Liver (tissue), 9 donors: Measurements from ENCODE around the gene ATXN7L1. TPM values are rescaled to one million over a fixed set of nuclear protein-coding genes. Genes with fewer than 3 reads are reported as not detected.

Experiments
- DNase-seq: peaks from one replicate; pipeline ENCODE4 v3.0.0-alpha.2; 2017; ENCODE audit warnings: low spot score
- H3K27ac ChIP-seq, 2 donors: one replicate each; pipeline ENCODE4 v1.7.0; 2013; ENCODE audit warnings: inconsistent platforms in 2 of 2, low read length in 2 of 2, control low read depth in 1 of 2, low read depth in 1 of 2, mild to moderate bottlenecking in 1 of 2
- H3K27me3 ChIP-seq, 4 donors: one replicate each; pipeline versions ENCODE4 v1.6.1 to v1.7.0; 2013; ENCODE audit warnings: low read length in 3 of 4, inconsistent platforms in 1 of 4, mild to moderate bottlenecking in 1 of 4, moderate library complexity in 1 of 4; ENCODE audit not compliant: control insufficient read depth in 4 of 4, insufficient read depth in 4 of 4
- H3K36me3 ChIP-seq, 4 donors: one replicate each; pipeline versions ENCODE4 v1.6.1 to v1.7.0; 2013; ENCODE audit warnings: low read length in 3 of 4, mild to moderate bottlenecking in 3 of 4, low read depth in 1 of 4, moderate library complexity in 1 of 4; ENCODE audit not compliant: control insufficient read depth in 4 of 4, insufficient read depth in 3 of 4
- H3K4me1 ChIP-seq, 4 donors: one replicate each; pipeline versions ENCODE4 v1.6.1 to v1.7.0; 2013; ENCODE audit warnings: low read length in 3 of 4, mild to moderate bottlenecking in 3 of 4, moderate library complexity in 1 of 4; ENCODE audit not compliant: control insufficient read depth in 4 of 4, insufficient read depth in 4 of 4
- H3K4me3 ChIP-seq, 3 donors: one replicate each; pipeline versions ENCODE4 v1.6.1 to v1.7.0; 2013; ENCODE audit warnings: low read length in 3 of 3, control low read depth in 1 of 3, low read depth in 1 of 3, mild to moderate bottlenecking in 1 of 3
- H3K9ac ChIP-seq, 2 donors: one replicate each; pipeline ENCODE4 v1.7.0; 2013; ENCODE audit warnings: low read length in 2 of 2, mild to moderate bottlenecking in 2 of 2, moderate library complexity in 2 of 2, control low read depth in 1 of 2, low read depth in 1 of 2
- H3K9me3 ChIP-seq, 4 donors: one replicate each; pipeline versions ENCODE4 v1.6.1 to v1.7.0; 2013; ENCODE audit warnings: low read length in 3 of 4; ENCODE audit not compliant: control insufficient read depth in 4 of 4
- CTCF ChIP-seq: fragments of 150-350 bp; IDR thresholded peaks from 2 replicates; pipeline ENCODE4 v1.5.1; 2017; ENCODE audit warnings: improper control_type of control experiment, low read depth, low read length; ENCODE audit not compliant: missing input control
- EGR1 ChIP-seq, 2 donors: IDR thresholded peaks; 2 replicates each; pipeline ENCODE4 v1.6.1; 2016 to 2018; ENCODE audit warnings: antibody characterized with exemption in 2 of 2, low read depth in 2 of 2
- FOXA1 ChIP-seq: IDR thresholded peaks from 2 replicates; pipeline ENCODE4 v1.6.1; 2016; ENCODE audit warnings: antibody characterized with exemption
- FOXA2 ChIP-seq: IDR thresholded peaks from 2 replicates; pipeline ENCODE4 v1.6.1; 2016; ENCODE audit warnings: antibody characterized with exemption
- GABPA ChIP-seq, 2 donors: IDR thresholded peaks in 1 of 2; conservative IDR thresholded peaks in 1 of 2; 2 replicates each; pipeline ENCODE4 v1.6.1; 2016; ENCODE audit warnings: antibody characterized with exemption in 2 of 2, mild to moderate bottlenecking in 1 of 2, moderate library complexity in 1 of 2
- HNF4A ChIP-seq, 2 donors: conservative IDR thresholded peaks; 2 replicates each; pipeline ENCODE4 v1.6.1; 2016; ENCODE audit warnings: antibody characterized with exemption in 2 of 2, mild to moderate bottlenecking in 2 of 2
- HNF4G ChIP-seq: IDR thresholded peaks from 2 replicates; pipeline ENCODE4 v1.6.1; 2016; ENCODE audit warnings: antibody characterized with exemption
- JUND ChIP-seq, 2 donors: IDR thresholded peaks; 2 replicates each; pipeline ENCODE4 v1.6.1; 2016; ENCODE audit warnings: antibody characterized with exemption in 2 of 2
- MAX ChIP-seq: IDR thresholded peaks from 2 replicates; pipeline ENCODE4 v1.6.1; 2016; ENCODE audit warnings: antibody characterized with exemption
- NR2F2 ChIP-seq: IDR thresholded peaks from 2 replicates; pipeline ENCODE4 v1.6.1; 2016; ENCODE audit warnings: antibody characterized with exemption
- RAD21 ChIP-seq, 2 donors: IDR thresholded peaks; 2 replicates each; pipeline ENCODE4 v1.6.1; 2016; ENCODE audit warnings: antibody characterized with exemption in 2 of 2, mild to moderate bottlenecking in 2 of 2
- REST ChIP-seq: IDR thresholded peaks from 2 replicates; pipeline ENCODE4 v1.6.1; 2016; ENCODE audit warnings: antibody characterized with exemption, mild to moderate bottlenecking
- RXRA ChIP-seq, 2 donors: IDR thresholded peaks; 2 replicates each; pipeline ENCODE4 v1.6.1; 2017 to 2018; ENCODE audit warnings: antibody characterized with exemption in 2 of 2, mild to moderate bottlenecking in 1 of 2
- SP1 ChIP-seq: IDR thresholded peaks from 2 replicates; pipeline ENCODE4 v1.6.1; 2018; ENCODE audit warnings: antibody characterized with exemption, mild to moderate bottlenecking
- TAF1 ChIP-seq: conservative IDR thresholded peaks from 2 replicates; pipeline ENCODE4 v1.6.1; 2016; ENCODE audit warnings: antibody characterized with exemption, mild to moderate bottlenecking
- YY1 ChIP-seq: IDR thresholded peaks from 2 replicates; pipeline ENCODE4 v1.6.1; 2016; ENCODE audit warnings: antibody characterized with exemption, mild to moderate bottlenecking
- WGBS: extraction: QIAGEN DNeasy Blood & Tissue Kit; methylation state at CpG from one replicate; pipeline ENCODE4 v1.1.7; 2013; 5-methylcytosine and 5-hydroxymethylcytosine counted together
- polyA plus RNA-seq, 2 donors: library from polyadenylated mRNA; stranded (reverse) in 1 of 2; unstranded in 1 of 2; fragments of 200-250 nt in 1 of 2; fragments of >200 nt in 1 of 2; fragmentation: Nextera tagmentation in 1 of 2; extraction: Ambion mirVana in 1 of 2; gene quantifications; one replicate each; pipeline versions ENCODE4 v1.2.1 to v1.2.3, GENCODE V29; 2013 to 2015
- total RNA-seq, 2 donors: library from RNA; depleted of rRNA; stranded (reverse); fragments of >200 nt; gene quantifications; one replicate each; pipeline ENCODE4 v1.2.3, GENCODE V29; 2014
- TF ChIP-seq, protein P1 (sequence below): IDR thresholded peaks from 2 replicates; pipeline ENCODE4 v1.6.1; 2016; ENCODE audit warnings: antibody characterized with exemption
- TF ChIP-seq, protein P2 (sequence below): IDR thresholded peaks from 2 replicates; pipeline ENCODE4 v1.6.1; 2016; ENCODE audit warnings: antibody characterized with exemption
- donor health status: healthy.
- donor health status: healthy.
- donor health status: healthy.
- donor health status: healthy.
- donor health status: healthy.

ATXN7L1 gene
- total and polyA plus RNA-seq, 4 donors, result 2.1 to 7.4 (median 5.3) TPM

GRCh38 chr7:105682341-105683060 lies 193.9 kb downstream of the ATXN7L1 start:
- 48% methylated on average over 2 of the region's 2 CpGs for WGBS
- no peak for DNase-seq
- H3K36me3 ChIP-seq, result no peaks in the 10 kb centered on the region
- no peaks in the 10 kb centered on the region for H3K27me3 ChIP-seq
- no peak overlapping the region for H3K9ac ChIP-seq
- TF ChIP-seq JUND (IDR thresholded peaks at IDR 0.05) (no peak), HNF4G (no peak), HNF4A (conservative IDR thresholded peaks at IDR 0.05) (peak; percentile 20 to 44), TAF1 (no peak), RXRA (IDR thresholded peaks at IDR 0.05) (no peak), FOXA2 (no peak)
- TF ChIP-seq, protein P1, sequence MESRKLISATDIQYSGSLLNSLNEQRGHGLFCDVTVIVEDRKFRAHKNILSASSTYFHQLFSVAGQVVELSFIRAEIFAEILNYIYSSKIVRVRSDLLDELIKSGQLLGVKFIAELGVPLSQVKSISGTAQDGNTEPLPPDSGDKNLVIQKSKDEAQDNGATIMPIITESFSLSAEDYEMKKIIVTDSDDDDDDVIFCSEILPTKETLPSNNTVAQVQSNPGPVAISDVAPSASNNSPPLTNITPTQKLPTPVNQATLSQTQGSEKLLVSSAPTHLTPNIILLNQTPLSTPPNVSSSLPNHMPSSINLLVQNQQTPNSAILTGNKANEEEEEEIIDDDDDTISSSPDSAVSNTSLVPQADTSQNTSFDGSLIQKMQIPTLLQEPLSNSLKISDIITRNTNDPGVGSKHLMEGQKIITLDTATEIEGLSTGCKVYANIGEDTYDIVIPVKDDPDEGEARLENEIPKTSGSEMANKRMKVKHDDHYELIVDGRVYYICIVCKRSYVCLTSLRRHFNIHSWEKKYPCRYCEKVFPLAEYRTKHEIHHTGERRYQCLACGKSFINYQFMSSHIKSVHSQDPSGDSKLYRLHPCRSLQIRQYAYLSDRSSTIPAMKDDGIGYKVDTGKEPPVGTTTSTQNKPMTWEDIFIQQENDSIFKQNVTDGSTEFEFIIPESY, result no peak
- TF ChIP-seq, protein P2, sequence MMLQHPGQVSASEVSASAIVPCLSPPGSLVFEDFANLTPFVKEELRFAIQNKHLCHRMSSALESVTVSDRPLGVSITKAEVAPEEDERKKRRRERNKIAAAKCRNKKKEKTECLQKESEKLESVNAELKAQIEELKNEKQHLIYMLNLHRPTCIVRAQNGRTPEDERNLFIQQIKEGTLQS, result peak; percentile 62
- H3K27ac ChIP-seq, result peak overlapping the region; percentile 19 to 40
- H3K9me3 ChIP-seq, result no peaks in the 10 kb centered on the region
- no peak overlapping the region for H3K4me3 ChIP-seq
- H3K4me1 ChIP-seq, result peaks cover 14 to 51% (median 49%) of the 10 kb centered on the region in 4 donors

GRCh38 chr7:105680505-105681187 lies 195.8 kb downstream of the ATXN7L1 start:
- Histone ChIP-seq H3K27ac (peak overlapping the region; percentile 8 to 61), H3K4me1 (peaks cover 18 to 69% (median 65%) of the 10 kb centered on the region in 4 donors)
- 53% methylated on average over 9 of the region's 9 CpGs for WGBS

More at GRCh38 chr7:105680505-105681187, 195.8 kb downstream of the ATXN7L1 start:
- H3K27me3 ChIP-seq, result no peaks in the 10 kb centered on the region
- H3K9me3 ChIP-seq, result no peaks in the 10 kb centered on the region
- H3K9ac ChIP-seq, result no peak overlapping the region
- H3K4me3 ChIP-seq, result no peak overlapping the region
- no peak for DNase-seq
- H3K36me3 ChIP-seq, result no peaks in the 10 kb centered on the region
- TF ChIP-seq RXRA (IDR thresholded peaks at IDR 0.05), result peak; percentile 94 to 95
- TF ChIP-seq NR2F2, result peak; percentile 76
- TF ChIP-seq TAF1, result no peak
- peak; percentile 67 for TF ChIP-seq YY1
- TF ChIP-seq FOXA1, result peak; percentile 48
- peak; percentile 83 for TF ChIP-seq SP1
- peak; percentile 48 for TF ChIP-seq HNF4G
- TF ChIP-seq MAX, result peak; percentile 75
- peak; percentile 85 to 93 for TF ChIP-seq HNF4A (conservative IDR thresholded peaks at IDR 0.05)
- no peak for TF ChIP-seq FOXA2
- TF ChIP-seq, protein P1, result peak; percentile 44
- no peak for TF ChIP-seq CTCF
- TF ChIP-seq GABPA (IDR thresholded peaks at IDR 0.05 in 1 of 2, conservative IDR thresholded peaks at IDR 0.05 in 1 of 2), result no peak
- TF ChIP-seq, protein P2, result no peak
- TF ChIP-seq JUND (IDR thresholded peaks at IDR 0.05), result peak; percentile 45 to 79
- peak; percentile 63 for TF ChIP-seq REST
- peak; percentile 35 to 73 for TF ChIP-seq EGR1 (IDR thresholded peaks at IDR 0.05; ENCODE audit: low read depth in 2 of 2)
- peak in 1 of 2 donors; percentile 36 for TF ChIP-seq RAD21 (IDR thresholded peaks at IDR 0.05)
